HG02610 (cell line): Measurements from ENCODE around the gene ZNF195.
"Not testable (repeated sequence)": the region's sequence is repeated elsewhere in the genome, so short reads cannot be mapped to it uniquely, and the experiment has no call there.

ENCODE experiments used
- ATAC-seq: cut with Tn5 transposase; IDR thresholded peaks from one replicate; pipeline ENCODE4 v1.9.1; 2021; ENCODE audit warnings: mild to moderate bottlenecking, moderate library complexity; ENCODE audit not compliant: unreplicated experiment

Gene ZNF195

GRCh38 chr11:3356858-3357257 lies 22.1 kb downstream of the ZNF195 start:
- no peak for ATAC-seq

- ATAC-seq = no peak
These were observed 25.9 kb downstream of the ZNF195 start for GRCh38 chr11:3353066-3353465.

- ATAC-seq = no peak
These were observed 31.8 kb downstream of the ZNF195 start for GRCh38 chr11:3347127-3347526.

- no peak for ATAC-seq
These were observed 32.4 kb downstream of the ZNF195 start for GRCh38 chr11:3346587-3346986.

- ATAC-seq = no peak
These were observed 33.2 kb downstream of the ZNF195 start for GRCh38 chr11:3345736-3346135.

- ATAC-seq = no peak
These were observed 34.4 kb downstream of the ZNF195 start for GRCh38 chr11:3344327-3345174.

GRCh38 chr11:3342709-3343108 lies 36.2 kb downstream of the ZNF195 start:
- no peak for ATAC-seq

GRCh38 chr11:3341298-3341697 lies 37.6 kb downstream of the ZNF195 start:
- ATAC-seq = no peak

GRCh38 chr11:3340025-3340424 lies 38.9 kb downstream of the ZNF195 start:
- no peak for ATAC-seq

GRCh38 chr11:3339340-3339624 lies 39.7 kb downstream of the ZNF195 start:
- ATAC-seq = no peak

- no peak for ATAC-seq
These were observed 40.2 kb downstream of the ZNF195 start for GRCh38 chr11:3338569-3339339.

GRCh38 chr11:3336420-3336819 lies 42.5 kb downstream of the ZNF195 start:
- ATAC-seq = not testable (repeated sequence)

GRCh38 chr11:3333157-3333556 lies 45.8 kb downstream of the ZNF195 start:
- ATAC-seq = not testable (repeated sequence)

GRCh38 chr11:3331078-3331477 lies 47.9 kb downstream of the ZNF195 start:
- not testable (repeated sequence) for ATAC-seq

- ATAC-seq = not testable (repeated sequence)
These were observed 48.9 kb downstream of the ZNF195 start for GRCh38 chr11:3330064-3330463.

GRCh38 chr11:3328503-3328902 lies 50.4 kb downstream of the ZNF195 start:
- not testable (repeated sequence) for ATAC-seq

- not testable (repeated sequence) for ATAC-seq
These were observed 52.5 kb downstream of the ZNF195 start for GRCh38 chr11:3326450-3326849.

GRCh38 chr11:3324724-3325123 lies 54.2 kb downstream of the ZNF195 start:
- not testable (repeated sequence) for ATAC-seq
